GM23338 (cell line): ENCODE data around the gene ELAC2. TPM values are rescaled to one million over a fixed set of nuclear protein-coding genes. Genes with fewer than 3 reads are reported as not detected.

Source experiments
- ATAC-seq: fragments of 200-7000 bp; cut with Tn5 transposase; 3 replicates; pipeline ENCODE4 v1.9.1; 2020
- DNase-seq: peaks from one replicate; pipeline ENCODE4 v3.0.0-alpha.2; 2015; ENCODE audit warnings: low spot score
- H2AFZ ChIP-seq: fragments of 200-600 bp; sonication (generic); 2 replicates; pipeline ENCODE4 v1.8.0; 2016; ENCODE audit warnings: antibody characterized with exemption, mild to moderate bottlenecking, moderate library complexity
- H3F3A ChIP-seq: fragments of 200-600 bp; sonication (generic); replicated peaks from 2 replicates; pipeline ENCODE4 v1.8.0; 2017; ENCODE audit warnings: antibody characterized with exemption, mixed run types, low read depth
- H3K27ac ChIP-seq: fragments of 200-600 bp; sonication (generic); 2 replicates; pipeline ENCODE4 v1.6.1; 2016; ENCODE audit warnings: low read depth
- H3K27me3 ChIP-seq: fragments of 200-600 bp; sonication (generic); 2 replicates; pipeline ENCODE4 v1.8.0; 2016; ENCODE audit warnings: mild to moderate bottlenecking, mixed run types, moderate library complexity; ENCODE audit not compliant: insufficient read depth
- H3K36me3 ChIP-seq: fragments of 200-600 bp; sonication (generic); 2 replicates; pipeline ENCODE4 v1.8.0; 2016; ENCODE audit warnings: mild to moderate bottlenecking; ENCODE audit not compliant: insufficient read depth
- H3K4me1 ChIP-seq: fragments of 200-600 bp; sonication (generic); 2 replicates; pipeline ENCODE4 v1.8.0; 2016; ENCODE audit warnings: mild to moderate bottlenecking, moderate library complexity; ENCODE audit not compliant: insufficient read depth
- H3K4me2 ChIP-seq: fragments of 200-600 bp; sonication (generic); 2 replicates; pipeline ENCODE4 v1.7.1; 2017; ENCODE audit warnings: mixed run types
- H3K4me3 ChIP-seq: fragments of 200-600 bp; sonication (generic); 2 replicates; pipeline ENCODE4 v1.6.1; 2016; ENCODE audit warnings: mixed run types
- H3K79me2 ChIP-seq: fragments of 200-600 bp; sonication (generic); replicated peaks from 2 replicates; pipeline ENCODE4 v1.8.0; 2017; ENCODE audit warnings: mild to moderate bottlenecking; ENCODE audit not compliant: insufficient read depth
- H3K9me2 ChIP-seq: fragments of 200-600 bp; sonication (generic); 2 replicates; pipeline ENCODE4 v1.8.0; 2017; ENCODE audit not compliant: insufficient read depth
- H4K20me1 ChIP-seq: fragments of 200-600 bp; sonication (generic); replicated peaks from 2 replicates; pipeline ENCODE4 v1.8.0; 2017; ENCODE audit warnings: mild to moderate bottlenecking; ENCODE audit not compliant: insufficient read depth
- H3K27ac Mint-ChIP-seq: 2 replicates; pipeline ENCODE4 v1.8.0; 2020; ENCODE audit warnings: inconsistent platforms, mild to moderate bottlenecking, moderate library complexity, mixed read lengths
- H3K27me3 Mint-ChIP-seq: 3 replicates; pipeline ENCODE4 v1.8.0; 2022; ENCODE audit warnings: low read depth, mild to moderate bottlenecking, moderate library complexity, mixed read lengths, inconsistent platforms; ENCODE audit not compliant: insufficient read depth, poor library complexity
- H3K36me3 Mint-ChIP-seq: 3 replicates; pipeline ENCODE4 v1.8.0; 2021; ENCODE audit warnings: low read depth, mild to moderate bottlenecking, inconsistent platforms, moderate library complexity, mixed read lengths
- H3K4me1 Mint-ChIP-seq: 3 replicates; pipeline ENCODE4 v1.8.0; 2020; ENCODE audit warnings: mild to moderate bottlenecking, inconsistent platforms, mixed read lengths
- H3K4me3 Mint-ChIP-seq: 3 replicates; pipeline ENCODE4 v1.8.0; 2021; ENCODE audit warnings: moderate library complexity, mild to moderate bottlenecking, inconsistent platforms, mixed read lengths
- H3K9me3 Mint-ChIP-seq: 3 replicates; pipeline ENCODE4 v1.8.0; 2020; ENCODE audit warnings: moderate library complexity, mild to moderate bottlenecking, inconsistent platforms, mixed read lengths
- CREB1 ChIP-seq: fragments of 250-450 bp; sonication (Bioruptor Pico); IDR thresholded peaks from 2 replicates; pipeline ENCODE4 v1.5.0; 2020; ENCODE audit warnings: low read depth, mild to moderate bottlenecking, moderate library complexity
- ETS1 ChIP-seq: IDR thresholded peaks from 2 replicates; pipeline ENCODE4 v1.6.1; 2016; ENCODE audit warnings: antibody characterized with exemption
- EZH2 ChIP-seq: fragments of 200-600 bp; sonication (generic); IDR thresholded peaks from one replicate; pipeline ENCODE4 v1.8.0; 2017; ENCODE audit warnings: antibody characterized with exemption, mild to moderate bottlenecking, low read depth; ENCODE audit not compliant: unreplicated experiment
- EZH2phosphoT487 ChIP-seq: fragments of 200-600 bp; sonication (generic); IDR thresholded peaks from one replicate; pipeline ENCODE4 v1.8.1; 2018; ENCODE audit warnings: antibody characterized with exemption; ENCODE audit not compliant: unreplicated experiment
- JUNB ChIP-seq: IDR thresholded peaks from one replicate; pipeline ENCODE4 v1.6.1; 2016; ENCODE audit warnings: antibody characterized with exemption; ENCODE audit not compliant: unreplicated experiment
- NANOG ChIP-seq: IDR thresholded peaks from 2 replicates; pipeline ENCODE4 v1.6.1; 2016; ENCODE audit warnings: antibody characterized with exemption, borderline replicate concordance
- POLR2AphosphoS5 ChIP-seq: IDR thresholded peaks from 2 replicates; pipeline ENCODE4 v1.6.1; 2016; ENCODE audit warnings: antibody characterized with exemption, low read depth
- STAT1 ChIP-seq: IDR thresholded peaks from one replicate; pipeline ENCODE4 v1.6.1; 2016; ENCODE audit warnings: antibody characterized with exemption; ENCODE audit not compliant: unreplicated experiment
- ZNF114 ChIP-seq: fragments of 250-450 bp; sonication (Bioruptor Pico); IDR thresholded peaks from 2 replicates; pipeline ENCODE4 v1.5.0; 2020; ENCODE audit warnings: mild to moderate bottlenecking, moderate library complexity
- ZNF331 ChIP-seq: fragments of 250-450 bp; sonication (Bioruptor Pico); IDR thresholded peaks from 2 replicates; pipeline ENCODE4 v1.5.0; 2020; ENCODE audit warnings: low read depth, mild to moderate bottlenecking, moderate library complexity
- ZNF462 ChIP-seq: fragments of 250-450 bp; sonication (Bioruptor Pico); IDR thresholded peaks from 2 replicates; pipeline ENCODE4 v1.5.0; 2020; ENCODE audit warnings: mild to moderate bottlenecking, moderate library complexity
- polyA plus RNA-seq: library from polyadenylated mRNA; unstranded; fragments of >200 nt; fragmentation: Nextera tagmentation; extraction: Ambion mirVana; gene quantifications from 2 replicates; pipeline ENCODE4 v1.2.1, GENCODE V29; 2016
- total RNA-seq: library from RNA; depleted of rRNA; stranded (reverse); fragments of >200 nt; shearing (Covaris generic); gene quantifications from 2 replicates; pipeline ENCODE4 v1.2.3, GENCODE V29; 2014
- TF ChIP-seq, protein P1 (sequence below), 2 experiments: fragments of 200-600 bp in 1 of 2; sonication (generic) in 1 of 2; conservative IDR thresholded peaks; 2 replicates each; pipeline versions ENCODE4 v1.5.1 to v1.6.1; 2016 to 2017; ENCODE audit warnings: antibody characterized with exemption in 2 of 2, low read depth in 2 of 2, mild to moderate bottlenecking in 2 of 2, moderate library complexity in 1 of 2
- TF ChIP-seq, protein P2 (sequence below): IDR thresholded peaks from one replicate; pipeline ENCODE4 v1.6.1; 2018; ENCODE audit warnings: antibody characterized with exemption; ENCODE audit not compliant: unreplicated experiment

ELAC2 gene
- total and polyA plus RNA-seq, 2 experiments from 2014 or later: 49.9 to 203 TPM

DNA sequence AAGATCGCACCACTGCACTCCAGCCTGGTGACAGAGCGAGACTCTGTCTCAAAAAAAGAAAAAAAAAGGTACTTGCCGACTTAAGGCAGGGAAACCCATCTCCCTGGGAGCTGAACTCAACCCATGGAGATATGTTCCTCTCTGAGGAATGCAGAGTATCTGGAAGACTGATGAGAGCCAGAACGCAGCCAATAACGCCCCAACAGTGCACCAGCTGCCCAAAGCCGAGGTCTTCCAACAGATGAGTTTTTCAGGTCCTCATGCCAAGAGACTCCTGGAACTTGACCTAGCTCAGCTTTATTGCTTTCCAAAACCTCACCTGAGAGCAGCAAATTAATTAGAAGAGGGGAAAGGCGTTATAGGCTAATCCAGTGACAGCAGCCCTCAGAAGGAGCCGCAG is 9.4 kb downstream of the ELAC2 start:
- no peak overlapping the region for H3K4me3 ChIP-seq
- peaks cover 85% of the 10 kb centered on the region for H3K36me3 Mint-ChIP-seq
- no peak overlapping the region for H2AFZ ChIP-seq
- H3K79me2 ChIP-seq: no peaks in the 10 kb centered on the region; the same call in 1 of the 2 replicates
- H3K27me3 Mint-ChIP-seq: no peaks in the 10 kb centered on the region
- H3K9me3 Mint-ChIP-seq: no peaks in the 10 kb centered on the region
- no peaks in the 10 kb centered on the region for H3K4me1 ChIP-seq
- no peak overlapping the region for H3K4me2 ChIP-seq
- H4K20me1 ChIP-seq: peaks cover 30% of the 10 kb centered on the region
- H3K27ac Mint-ChIP-seq: no peak overlapping the region
- no peaks in the 10 kb centered on the region for H3K4me1 Mint-ChIP-seq
- DNase-seq: no peak
- ATAC-seq: no peak
- peaks cover 76% of the 10 kb centered on the region for H3K36me3 ChIP-seq
- no peak overlapping the region for H3K4me3 Mint-ChIP-seq
- no peak overlapping the region for H3K27ac ChIP-seq
- no peaks in the 10 kb centered on the region for H3K9me2 ChIP-seq
- no peaks in the 10 kb centered on the region for H3K27me3 ChIP-seq
- no peaks in the 10 kb centered on the region for H3F3A ChIP-seq
- TF ChIP-seq ZNF462 (CRISPR knock-in tag) (no peak), JUNB (no peak), STAT1 (no peak), CREB1 (CRISPR knock-in tag) (no peak), POLR2AphosphoS5 (no peak), EZH2 (no peak), ETS1 (no peak), ZNF114 (no peak), ZNF331 (no peak), NANOG (no peak), EZH2phosphoT487 (no peak)
- TF ChIP-seq, protein P1, sequence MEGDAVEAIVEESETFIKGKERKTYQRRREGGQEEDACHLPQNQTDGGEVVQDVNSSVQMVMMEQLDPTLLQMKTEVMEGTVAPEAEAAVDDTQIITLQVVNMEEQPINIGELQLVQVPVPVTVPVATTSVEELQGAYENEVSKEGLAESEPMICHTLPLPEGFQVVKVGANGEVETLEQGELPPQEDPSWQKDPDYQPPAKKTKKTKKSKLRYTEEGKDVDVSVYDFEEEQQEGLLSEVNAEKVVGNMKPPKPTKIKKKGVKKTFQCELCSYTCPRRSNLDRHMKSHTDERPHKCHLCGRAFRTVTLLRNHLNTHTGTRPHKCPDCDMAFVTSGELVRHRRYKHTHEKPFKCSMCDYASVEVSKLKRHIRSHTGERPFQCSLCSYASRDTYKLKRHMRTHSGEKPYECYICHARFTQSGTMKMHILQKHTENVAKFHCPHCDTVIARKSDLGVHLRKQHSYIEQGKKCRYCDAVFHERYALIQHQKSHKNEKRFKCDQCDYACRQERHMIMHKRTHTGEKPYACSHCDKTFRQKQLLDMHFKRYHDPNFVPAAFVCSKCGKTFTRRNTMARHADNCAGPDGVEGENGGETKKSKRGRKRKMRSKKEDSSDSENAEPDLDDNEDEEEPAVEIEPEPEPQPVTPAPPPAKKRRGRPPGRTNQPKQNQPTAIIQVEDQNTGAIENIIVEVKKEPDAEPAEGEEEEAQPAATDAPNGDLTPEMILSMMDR (conservative IDR thresholded peaks at IDR 0.05; ENCODE audit: low read depth in 2 of 2): no peak
- TF ChIP-seq, protein P2, sequence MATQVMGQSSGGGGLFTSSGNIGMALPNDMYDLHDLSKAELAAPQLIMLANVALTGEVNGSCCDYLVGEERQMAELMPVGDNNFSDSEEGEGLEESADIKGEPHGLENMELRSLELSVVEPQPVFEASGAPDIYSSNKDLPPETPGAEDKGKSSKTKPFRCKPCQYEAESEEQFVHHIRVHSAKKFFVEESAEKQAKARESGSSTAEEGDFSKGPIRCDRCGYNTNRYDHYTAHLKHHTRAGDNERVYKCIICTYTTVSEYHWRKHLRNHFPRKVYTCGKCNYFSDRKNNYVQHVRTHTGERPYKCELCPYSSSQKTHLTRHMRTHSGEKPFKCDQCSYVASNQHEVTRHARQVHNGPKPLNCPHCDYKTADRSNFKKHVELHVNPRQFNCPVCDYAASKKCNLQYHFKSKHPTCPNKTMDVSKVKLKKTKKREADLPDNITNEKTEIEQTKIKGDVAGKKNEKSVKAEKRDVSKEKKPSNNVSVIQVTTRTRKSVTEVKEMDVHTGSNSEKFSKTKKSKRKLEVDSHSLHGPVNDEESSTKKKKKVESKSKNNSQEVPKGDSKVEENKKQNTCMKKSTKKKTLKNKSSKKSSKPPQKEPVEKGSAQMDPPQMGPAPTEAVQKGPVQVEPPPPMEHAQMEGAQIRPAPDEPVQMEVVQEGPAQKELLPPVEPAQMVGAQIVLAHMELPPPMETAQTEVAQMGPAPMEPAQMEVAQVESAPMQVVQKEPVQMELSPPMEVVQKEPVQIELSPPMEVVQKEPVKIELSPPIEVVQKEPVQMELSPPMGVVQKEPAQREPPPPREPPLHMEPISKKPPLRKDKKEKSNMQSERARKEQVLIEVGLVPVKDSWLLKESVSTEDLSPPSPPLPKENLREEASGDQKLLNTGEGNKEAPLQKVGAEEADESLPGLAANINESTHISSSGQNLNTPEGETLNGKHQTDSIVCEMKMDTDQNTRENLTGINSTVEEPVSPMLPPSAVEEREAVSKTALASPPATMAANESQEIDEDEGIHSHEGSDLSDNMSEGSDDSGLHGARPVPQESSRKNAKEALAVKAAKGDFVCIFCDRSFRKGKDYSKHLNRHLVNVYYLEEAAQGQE: no peak
